Pulmonary artery endothelial cell (primary cell): ENCODE results near the gene CMTM1. TPM values are rescaled to one million over a fixed set of nuclear protein-coding genes. Genes with fewer than 3 reads are reported as not detected.

Experiments
- DNase-seq: peaks from one replicate; pipeline ENCODE4 v3.0.0-alpha.2; 2011; ENCODE audit warnings: low read depth, low spot score
- total RNA-seq: library from RNA; depleted of rRNA; stranded (reverse); fragments of >200 nt; gene quantifications from 2 replicates; pipeline ENCODE4 v1.2.3, GENCODE V29; 2014

Gene CMTM1
- total RNA-seq, 1 donor from 2014 or later, result 2.9 TPM

GRCh38 chr16:66538910-66539309 is 27.3 kb upstream of the CMTM1 start:
- DNase-seq, result no peak

GRCh38 chr16:66539623-66540469 is 26.4 kb upstream of the CMTM1 start:
- no peak for DNase-seq

DNA sequence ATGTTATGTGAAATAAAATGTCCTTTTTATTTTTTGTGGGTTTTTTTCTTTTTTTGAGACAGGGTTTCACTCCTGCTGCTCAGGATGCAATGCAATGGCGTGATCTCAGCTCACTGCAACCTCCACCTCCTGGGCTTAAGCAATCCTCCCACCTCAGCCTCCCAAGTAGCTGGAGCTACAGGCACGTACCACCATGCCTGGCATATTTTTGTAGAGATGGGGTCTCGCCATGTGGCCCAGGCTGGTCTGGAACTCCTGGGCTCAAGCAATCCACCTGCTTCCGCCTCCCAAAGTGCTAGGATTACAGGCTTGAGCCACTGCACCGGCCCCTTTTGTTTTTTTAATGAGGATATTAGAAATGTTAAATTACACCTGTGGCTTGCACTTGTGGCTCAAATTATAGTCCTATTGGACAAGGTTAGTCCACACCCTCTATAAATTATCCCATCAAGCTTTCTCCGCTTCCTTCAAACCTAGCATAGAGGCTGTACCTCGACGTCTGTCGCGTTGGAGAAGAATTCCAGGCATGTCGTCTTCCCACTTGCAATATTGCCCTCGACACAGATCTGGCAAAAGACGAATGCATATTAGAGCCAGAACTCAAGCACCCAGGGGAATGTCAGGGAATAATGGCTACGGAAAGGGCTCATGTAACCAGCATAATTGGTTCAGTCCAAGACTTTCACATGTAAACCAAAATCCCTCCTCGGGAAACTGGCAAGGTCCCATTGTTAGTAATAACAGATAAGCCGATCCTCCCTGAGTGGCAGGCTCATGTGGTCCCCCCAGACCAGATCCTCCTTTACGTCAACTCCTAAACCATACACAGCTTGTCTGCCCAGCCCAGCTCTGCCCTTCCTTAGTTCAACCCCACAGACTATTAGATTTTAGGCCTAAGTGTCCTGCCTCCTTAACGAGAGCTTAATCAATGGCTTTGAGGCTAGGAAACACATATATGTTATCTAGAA is 24.6 kb upstream of the CMTM1 start:
- DNase-seq, result no peak

DNA sequence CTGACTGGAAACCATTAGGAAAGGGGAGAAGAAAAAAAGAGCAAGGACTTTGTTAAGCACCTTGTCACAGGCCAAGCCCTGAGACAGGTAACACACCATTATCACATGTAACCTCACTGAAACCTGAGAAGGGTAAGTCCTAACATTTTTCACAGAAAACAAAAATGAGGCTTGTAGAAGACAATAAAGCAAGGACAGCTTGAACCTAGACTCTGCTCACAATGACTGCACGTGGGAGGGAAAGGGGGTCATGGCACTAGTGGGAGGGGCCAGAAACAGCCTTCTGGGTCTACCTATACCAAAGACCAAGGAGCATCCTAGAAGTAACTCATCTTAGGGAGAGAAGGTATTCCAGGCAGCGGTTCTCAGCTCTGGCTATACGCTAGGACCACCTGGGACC is 23.8 kb upstream of the CMTM1 start:
- no peak for DNase-seq

DNA sequence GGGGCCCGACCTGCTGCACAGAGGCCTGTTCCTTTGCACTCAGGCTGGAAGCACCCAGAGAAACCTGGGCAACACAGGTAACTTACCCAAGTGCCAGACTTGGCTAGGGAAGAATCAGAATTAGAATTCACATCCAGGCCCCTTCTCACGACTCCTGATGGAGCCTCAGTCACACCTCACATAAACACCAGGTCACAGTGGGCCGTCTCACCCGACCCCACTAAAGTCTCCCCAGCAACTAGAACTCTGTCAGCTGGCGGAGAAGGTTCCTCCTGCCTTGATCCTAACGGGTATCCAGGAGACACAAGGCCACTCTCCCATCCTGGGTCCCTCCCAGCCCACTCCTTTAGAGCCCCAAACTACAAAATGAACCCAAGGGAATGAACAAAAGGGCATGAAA is 22.7 kb upstream of the CMTM1 start:
- DNase-seq, result no peak

DNA sequence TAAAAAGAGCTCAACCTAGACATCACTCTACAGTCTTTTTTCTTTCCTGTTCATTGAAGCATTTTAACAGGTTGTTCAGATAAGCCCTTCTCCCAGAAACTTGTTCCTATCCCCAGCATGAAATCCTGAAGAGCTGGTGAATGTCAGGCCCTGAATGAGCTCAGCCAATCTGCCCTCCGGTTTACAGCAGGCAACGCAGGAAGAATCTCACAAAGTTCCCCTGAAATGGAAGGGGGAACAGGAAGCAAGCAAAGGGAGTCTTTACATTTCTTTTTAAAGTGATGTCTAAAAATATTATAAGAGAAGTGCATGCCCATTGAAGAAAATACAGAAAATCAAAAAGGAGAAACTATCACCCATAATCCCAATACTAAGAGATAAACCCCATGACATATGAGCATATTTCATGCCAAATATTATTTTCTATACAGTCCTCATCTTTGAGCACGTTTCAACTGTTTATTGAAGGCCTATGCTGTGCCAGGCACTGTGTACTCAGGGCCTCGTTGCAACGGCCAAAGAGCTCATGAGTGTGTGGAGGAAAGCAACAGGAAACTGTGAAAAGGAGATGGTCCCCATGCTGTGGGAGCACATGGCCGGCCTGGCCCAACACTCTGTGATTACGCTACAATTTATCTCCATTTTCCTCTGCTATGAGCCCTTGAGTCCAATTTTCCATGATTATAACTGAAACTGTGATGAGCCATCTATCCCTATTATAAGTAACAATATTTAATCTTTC is 22.1 kb upstream of the CMTM1 start:
- DNase-seq, result no peak

- DNase-seq, result no peak
These were observed 18.9 kb upstream of the CMTM1 start for GRCh38 chr16:66547101-66547989.

GRCh38 chr16:66548068-66548467 is 18.2 kb upstream of the CMTM1 start:
- DNase-seq, result no peak

GRCh38 chr16:66548868-66549267 is 17.4 kb upstream of the CMTM1 start:
- DNase-seq, result no peak

DNA sequence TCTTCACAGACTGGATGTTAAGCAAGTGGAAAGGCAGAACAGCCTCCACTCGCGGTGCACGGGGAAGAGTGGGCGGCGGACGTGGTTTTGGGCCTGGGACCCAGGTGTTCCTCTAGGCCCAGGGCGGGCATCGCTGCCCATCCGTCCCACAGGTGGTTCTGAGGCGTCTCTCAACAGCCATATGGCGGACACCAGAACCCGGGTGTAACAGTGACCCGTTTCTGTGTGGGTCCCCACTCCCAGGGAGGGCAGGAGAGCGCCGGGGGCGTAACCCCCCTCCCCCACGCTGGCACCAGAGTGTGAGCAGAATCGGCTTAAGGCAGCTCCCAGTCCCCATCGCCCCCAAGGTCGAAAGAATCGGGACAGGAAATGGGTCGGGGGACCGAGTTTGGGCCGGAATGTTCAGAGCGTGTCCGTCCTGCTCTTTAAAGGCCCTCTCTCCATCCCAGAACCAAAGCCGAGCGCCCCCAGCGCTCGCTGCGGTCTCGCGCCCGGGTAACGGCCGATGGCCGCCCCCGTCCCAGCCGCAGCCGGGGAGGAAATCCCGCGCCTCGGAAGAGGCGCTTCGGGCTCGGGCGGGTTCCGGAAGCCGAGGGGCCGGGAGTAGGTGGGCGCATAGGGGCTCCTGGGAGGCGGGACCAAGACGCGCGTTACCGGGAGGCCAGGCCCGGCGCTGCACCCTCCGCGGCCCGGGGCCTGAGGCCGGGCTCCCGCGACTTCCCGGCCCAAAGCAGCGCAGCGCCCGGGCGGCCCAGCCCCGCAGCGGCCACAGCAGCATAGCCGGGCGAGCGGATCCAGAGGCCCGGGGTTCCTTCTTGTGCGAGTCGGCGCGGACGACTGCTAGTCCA is 16.7 kb upstream of the CMTM1 start, which contains the start of gene TK2:
Gene TK2 (minus strand): TSS at position 839 of the 848 bp plus-strand sequence. CDS start 61 bp downstream, at position 778.
- no peak for DNase-seq

GRCh38 chr16:66551348-66551759 is 14.9 kb upstream of the CMTM1 start:
- no peak for DNase-seq

- no peak for DNase-seq
These were observed 14.4 kb upstream of the CMTM1 start for GRCh38 chr16:66551788-66552285.

GRCh38 chr16:66552286-66553177 is 13.7 kb upstream of the CMTM1 start, which contains the start of gene CKLF:
Gene CKLF (plus strand): TSS chr16:66552576. CDS start chr16:66552716, 140 bp downstream.
- peak; percentile 55 for DNase-seq

DNA sequence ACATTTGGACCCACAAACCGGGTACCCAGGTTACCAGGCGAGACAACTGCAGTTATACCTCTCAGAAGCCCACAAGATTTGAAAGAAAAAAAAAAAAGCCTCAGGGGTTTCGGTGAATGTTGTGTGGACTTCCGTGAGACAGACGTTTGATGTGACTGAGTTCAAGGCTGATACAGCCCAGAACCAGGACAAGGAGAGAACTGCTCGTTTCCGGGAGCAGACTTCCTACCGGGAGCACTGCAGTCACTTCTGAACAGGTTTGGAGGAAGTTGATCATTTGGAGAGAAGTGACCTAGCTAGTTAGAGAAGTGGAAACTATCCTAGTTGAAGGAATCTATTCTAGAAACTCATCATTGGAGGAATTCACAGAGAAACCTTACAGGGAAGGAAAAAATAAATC is 13.0 kb upstream of the CMTM1 start:
- no peak for DNase-seq

- no peak for DNase-seq
These were observed 12.2 kb upstream of the CMTM1 start for GRCh38 chr16:66554021-66554420.

- DNase-seq, result no peak
These were observed 11.7 kb upstream of the CMTM1 start for GRCh38 chr16:66554495-66554894.

- DNase-seq, result no peak
These were observed 6.1 kb upstream of the CMTM1 start for GRCh38 chr16:66560107-66560506.
